NCI-H2171 treated with DMSO at 0.1 percent for 48 hours (cell line): ENCODE data around the gene OSBP2.

ENCODE experiments used
- DNase-seq: peaks from one replicate; lab custom pipeline; 2025; lab: John Stamatoyannopoulos, UW

Gene OSBP2, protein sequence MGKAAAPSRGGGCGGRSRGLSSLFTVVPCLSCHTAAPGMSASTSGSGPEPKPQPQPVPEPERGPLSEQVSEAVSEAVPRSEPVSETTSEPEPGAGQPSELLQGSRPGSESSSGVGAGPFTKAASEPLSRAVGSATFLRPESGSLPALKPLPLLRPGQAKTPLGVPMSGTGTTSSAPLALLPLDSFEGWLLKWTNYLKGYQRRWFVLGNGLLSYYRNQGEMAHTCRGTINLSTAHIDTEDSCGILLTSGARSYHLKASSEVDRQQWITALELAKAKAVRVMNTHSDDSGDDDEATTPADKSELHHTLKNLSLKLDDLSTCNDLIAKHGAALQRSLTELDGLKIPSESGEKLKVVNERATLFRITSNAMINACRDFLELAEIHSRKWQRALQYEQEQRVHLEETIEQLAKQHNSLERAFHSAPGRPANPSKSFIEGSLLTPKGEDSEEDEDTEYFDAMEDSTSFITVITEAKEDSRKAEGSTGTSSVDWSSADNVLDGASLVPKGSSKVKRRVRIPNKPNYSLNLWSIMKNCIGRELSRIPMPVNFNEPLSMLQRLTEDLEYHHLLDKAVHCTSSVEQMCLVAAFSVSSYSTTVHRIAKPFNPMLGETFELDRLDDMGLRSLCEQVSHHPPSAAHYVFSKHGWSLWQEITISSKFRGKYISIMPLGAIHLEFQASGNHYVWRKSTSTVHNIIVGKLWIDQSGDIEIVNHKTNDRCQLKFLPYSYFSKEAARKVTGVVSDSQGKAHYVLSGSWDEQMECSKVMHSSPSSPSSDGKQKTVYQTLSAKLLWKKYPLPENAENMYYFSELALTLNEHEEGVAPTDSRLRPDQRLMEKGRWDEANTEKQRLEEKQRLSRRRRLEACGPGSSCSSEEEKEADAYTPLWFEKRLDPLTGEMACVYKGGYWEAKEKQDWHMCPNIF

DNA sequence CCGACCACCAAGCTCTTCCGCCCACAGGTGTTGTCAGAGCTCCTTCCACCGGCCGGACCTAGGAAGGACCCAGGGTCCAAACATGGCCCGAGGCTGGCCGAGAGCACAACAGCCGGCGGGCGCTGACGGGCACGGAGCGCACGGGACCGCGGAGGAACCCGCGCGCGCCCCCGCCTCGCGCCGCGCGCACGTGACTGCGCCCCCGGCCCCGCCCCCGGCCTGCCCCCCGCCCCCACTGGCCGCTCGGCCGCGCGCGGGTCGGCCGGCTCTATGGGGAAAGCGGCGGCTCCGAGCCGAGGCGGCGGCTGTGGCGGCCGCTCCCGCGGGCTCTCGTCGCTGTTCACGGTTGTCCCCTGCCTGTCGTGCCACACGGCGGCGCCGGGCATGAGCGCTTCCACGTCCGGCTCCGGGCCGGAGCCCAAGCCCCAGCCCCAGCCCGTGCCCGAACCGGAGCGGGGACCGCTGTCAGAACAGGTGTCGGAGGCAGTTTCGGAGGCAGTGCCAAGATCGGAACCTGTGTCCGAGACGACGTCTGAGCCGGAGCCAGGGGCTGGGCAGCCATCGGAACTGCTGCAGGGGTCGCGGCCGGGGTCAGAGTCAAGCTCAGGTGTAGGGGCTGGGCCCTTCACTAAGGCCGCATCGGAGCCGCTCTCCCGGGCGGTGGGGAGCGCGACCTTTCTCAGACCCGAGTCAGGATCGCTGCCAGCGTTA lies at the start of gene OSBP2:
Gene OSBP2 (plus strand): TSS at position 235 of the 711 bp plus-strand sequence. CDS start 36 bp downstream, at position 271.
- peak; percentile 29 for DNase-seq

DNA sequence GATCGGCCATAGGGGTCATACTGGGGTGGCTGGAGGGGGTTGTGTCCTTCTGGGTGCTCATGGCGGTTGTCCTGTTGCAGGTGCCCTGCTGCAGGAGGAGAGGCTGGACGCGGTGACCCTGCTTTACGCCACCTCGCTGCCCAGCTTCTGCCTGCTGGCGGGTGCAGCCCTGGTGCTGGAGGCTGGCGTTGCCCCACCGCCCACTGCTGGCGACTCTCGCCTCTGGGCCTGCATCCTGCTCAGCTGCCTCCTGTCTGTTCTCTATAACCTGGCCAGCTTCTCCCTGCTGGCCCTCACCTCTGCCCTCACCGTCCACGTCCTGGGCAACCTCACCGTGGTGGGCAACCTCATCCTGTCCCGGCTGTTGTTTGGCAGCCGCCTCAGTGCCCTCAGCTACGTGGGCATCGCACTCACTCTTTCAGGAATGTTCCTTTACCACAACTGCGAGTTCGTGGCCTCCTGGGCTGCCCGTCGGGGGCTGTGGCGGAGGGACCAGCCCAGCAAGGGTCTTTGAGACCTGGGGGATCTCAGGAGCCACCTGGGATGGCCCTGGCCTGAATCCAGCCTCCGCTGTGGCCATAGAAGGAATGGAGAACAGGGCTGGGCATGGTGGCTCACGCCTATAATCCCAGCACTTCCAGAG lies 48.0 kb upstream of the OSBP2 start:
- DNase-seq, result no peak

DNA sequence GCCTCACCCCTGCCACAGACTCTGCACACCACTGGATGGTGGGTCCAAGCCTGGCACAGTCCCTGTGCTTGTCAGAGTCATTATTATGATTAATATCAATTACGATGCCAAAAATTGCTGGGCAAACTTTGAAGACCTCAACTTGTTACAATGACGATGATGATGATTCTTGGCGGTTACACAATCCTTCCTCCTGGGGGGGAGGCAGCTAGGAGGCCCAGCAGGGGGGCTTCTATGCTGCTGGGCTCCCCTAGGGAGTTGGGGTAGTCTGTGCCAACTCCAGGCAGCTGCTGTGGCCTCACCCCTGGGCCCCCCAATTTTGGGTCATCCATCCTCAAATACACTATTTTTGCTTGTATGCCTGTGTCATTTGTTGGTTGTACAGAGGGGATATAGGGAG lies 47.1 kb upstream of the OSBP2 start:
- DNase-seq, result no peak

DNA sequence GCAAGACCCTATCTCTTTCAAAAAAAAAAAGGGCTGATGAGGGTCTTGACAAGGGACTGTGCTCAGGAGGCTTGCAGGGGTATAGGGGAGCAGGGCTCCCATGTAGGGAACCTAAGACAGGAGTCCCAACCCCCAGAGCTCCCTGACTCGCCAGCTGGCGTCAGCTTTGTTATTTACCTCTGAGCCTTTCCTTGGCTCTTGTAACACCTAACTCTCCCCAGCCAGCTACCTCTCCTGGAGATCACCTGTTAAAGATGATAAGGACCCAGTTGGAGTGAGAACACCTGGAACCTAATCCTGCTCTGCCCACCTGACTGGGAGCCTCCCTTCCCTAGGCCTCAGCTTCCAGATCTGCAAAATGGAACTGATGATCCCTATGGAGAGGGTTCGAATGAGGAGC lies 45.8 kb upstream of the OSBP2 start:
- peak; percentile 11 for DNase-seq

DNA sequence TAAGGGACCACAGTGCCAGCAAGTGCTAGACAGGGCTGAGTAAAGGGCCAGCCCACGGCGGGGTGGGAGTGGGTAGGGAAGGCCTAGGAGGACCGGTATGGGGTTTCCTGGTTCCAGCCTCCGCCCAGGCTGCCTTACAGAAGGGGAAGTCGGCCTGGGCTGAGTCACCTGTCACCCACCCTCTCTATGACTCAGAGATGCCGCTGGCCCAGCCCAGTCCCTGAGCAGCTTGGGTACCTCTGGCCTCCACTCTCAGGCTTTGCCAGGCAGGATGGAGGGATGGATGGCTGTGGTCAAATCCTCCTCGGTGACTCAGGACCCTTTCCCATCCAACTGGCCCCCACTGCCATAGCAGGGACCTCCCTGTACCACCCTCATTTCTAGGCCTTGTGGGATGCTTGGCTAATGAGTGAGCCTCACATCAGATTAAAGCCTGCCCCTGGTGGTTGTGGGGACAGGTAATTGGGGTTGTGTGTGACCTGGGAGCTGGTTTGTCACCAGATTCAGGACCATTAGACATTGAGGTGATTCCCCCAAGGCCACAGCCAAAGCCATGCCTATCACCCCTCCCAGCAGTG lies 45.2 kb upstream of the OSBP2 start:
- no peak for DNase-seq

DNA sequence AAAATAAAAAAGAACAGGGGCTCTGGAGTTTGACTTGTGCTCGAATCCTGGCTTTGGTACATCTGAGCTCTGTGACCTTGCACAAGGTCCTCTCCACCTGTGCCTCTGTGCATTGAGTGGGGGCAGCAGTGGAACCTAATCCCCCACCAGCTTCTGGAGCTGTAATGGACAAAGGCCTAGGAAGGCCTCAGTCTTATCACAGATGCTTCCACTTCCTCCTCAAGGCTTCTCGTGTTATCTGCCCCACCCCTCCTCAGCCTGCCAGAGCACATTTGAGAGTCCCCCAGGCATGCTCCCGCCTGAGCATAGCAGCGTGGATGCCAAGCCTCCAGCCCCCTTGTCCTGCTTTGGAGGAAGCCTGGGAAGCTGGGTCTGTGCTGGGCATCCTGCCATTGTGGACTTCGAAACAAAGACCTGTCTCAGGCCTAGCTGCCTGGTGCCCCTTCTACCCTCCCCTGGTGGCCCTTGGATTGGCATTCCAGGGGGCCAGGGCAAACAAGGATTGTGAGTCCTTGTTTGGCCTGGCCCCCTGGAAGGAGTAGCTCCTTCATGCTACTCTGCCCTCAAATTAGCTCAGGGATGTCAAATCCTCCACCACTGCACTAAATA lies 44.1 kb upstream of the OSBP2 start:
- no peak for DNase-seq

DNA sequence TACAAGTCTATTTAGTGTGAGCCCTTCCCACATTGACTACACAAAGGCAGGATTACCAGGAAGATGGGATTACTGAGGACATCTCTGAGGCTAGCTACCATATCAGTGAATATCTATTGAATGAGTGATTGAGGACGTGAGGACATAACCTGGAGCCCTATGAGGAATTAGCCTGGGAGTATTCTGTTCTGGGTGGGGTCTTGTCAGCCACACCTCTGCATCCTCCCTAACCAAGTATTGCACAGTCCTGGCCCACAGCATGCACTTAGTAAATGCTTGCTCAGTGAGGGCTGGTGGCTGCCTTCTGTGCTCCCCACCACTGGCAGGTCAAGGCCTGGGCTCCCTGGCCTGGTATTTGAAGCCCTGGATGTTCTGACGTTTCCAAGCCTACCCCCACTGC lies 41.8 kb upstream of the OSBP2 start:
- no peak for DNase-seq

DNA sequence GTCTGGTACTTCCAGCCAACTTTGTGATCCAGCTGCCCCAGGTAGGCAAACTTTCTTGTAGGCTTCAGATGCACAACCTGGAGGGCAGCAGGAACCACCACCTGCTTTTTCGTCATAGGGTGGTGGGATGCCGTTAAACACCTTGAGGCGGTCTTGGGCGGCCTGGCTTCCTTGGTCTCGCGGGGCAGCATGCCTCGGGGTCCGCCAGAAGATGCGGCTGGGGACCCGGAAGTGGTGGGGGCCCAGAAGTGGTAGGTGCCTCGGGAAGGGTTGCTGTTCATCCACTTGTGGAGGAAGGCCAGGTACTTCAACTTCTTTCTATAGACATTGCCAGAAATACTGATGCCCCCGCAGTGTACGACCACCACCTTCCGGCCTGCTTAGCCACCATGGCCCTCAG lies 40.3 kb upstream of the OSBP2 start:
- no peak for DNase-seq

DNA sequence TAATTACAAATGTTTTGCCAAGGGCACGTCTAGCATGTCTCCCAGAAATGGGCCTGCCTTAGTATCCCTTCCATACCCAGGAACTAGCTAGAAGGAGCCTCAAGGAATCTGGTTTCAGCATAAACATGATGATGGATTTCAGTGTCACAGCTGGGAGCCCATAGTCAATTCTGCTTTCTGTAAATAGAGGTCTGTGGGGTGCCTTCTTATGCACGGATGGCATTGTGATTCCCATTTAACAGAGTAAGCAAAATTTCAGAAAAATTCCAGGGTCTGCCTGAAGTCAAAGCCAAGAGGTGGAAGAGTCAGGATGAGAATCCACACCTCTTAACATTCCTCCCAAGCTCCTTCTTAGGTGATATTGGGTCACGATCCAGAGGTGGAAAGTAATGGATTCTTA lies 39.1 kb upstream of the OSBP2 start:
- DNase-seq, result no peak

DNA sequence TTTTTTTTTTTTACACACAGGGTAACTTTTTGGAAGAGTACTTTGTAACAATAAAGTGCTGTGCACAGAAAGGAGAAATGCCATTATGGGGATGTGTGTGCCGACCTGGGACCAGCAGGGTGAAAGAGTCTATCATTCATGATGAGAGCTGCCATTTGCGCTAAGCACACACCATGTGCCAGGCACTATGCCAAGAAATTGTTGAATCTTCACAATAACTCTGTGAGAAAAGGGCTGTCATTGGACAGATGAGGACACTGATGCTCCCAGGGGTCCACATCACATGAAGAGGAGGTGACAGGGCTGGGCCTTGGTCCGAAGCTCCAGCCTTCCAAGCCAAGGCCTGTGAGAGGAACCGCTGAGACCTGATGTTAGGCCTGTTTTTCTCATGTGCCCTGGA lies 32.6 kb upstream of the OSBP2 start:
- DNase-seq, result no peak

DNA sequence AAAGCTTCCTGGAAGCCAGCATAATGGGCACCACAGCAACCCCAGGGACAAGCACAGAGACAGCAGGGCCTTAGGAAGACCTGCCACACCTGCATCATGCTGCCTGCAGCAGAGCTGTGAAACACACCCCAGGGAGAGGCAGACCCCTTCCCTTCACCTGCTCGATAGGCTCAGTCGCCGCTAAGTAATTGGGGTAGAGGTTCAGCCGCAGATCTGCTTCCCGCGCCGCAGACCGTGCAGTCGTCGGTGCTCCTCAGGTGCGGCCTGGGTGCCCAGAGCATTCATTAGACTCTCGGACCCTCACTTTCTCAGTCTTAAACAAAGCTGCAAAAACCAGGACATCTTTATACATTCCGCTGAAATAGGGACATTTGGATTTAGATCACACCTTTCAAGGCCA lies 29.9 kb upstream of the OSBP2 start:
- DNase-seq, result no peak

DNA sequence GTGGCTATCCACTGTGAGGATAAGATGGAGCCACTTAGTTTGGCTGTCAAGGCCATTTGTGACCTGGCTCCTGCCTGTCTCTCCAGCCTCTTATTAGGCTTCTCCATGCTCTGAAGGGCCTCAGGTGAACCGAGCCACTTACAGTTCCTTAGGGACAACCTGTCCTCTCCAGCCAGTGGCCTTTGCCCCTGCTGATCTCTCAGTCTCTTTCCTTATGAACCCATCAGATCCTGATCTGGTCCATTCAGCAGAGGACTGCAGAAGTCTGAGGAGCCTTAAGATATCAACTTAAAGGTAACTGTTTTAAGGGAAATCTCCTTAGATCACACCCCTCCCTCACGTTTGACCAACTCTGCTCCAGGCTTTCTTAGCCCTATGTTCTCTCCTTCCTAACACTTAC lies 29.4 kb upstream of the OSBP2 start:
- no peak for DNase-seq

DNA sequence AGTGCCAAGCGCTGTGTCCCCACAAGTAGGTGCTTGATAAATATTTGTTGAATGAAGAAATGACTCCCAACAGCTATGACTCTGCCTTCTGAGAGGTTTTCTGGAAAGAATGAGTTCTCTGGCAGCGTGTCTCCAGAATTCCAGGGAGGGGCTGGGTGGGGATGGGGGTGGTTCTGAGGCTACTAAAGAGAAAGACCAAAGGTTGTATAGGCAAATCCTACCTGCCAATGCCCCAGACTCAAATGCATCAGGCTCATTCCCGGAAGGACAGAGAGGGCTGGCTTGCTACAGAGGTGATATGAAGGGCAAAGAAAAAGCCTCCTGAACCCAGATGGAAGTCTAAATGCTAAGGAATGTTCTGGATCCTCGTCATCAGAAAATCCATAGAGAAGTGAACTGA lies 28.9 kb upstream of the OSBP2 start:
- DNase-seq, result no peak

DNA sequence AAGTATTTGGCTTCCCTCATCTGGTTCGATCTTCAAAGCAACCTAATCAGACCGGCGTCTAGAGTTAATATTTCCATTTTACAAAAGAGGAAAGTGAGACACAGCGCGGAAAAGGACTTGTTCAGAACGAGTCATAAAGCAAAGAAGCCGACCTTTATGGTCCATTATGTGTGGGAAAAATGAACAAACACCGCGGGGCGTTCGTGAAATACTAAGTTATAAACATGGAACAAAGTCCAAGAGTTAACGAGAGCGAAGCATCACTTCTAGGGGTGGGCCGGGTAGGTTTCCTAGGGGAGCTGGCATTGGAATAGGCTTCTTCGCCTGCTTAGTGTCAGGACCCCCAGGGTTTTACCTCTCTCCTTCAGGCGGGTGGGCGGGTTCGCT lies 27.6 kb upstream of the OSBP2 start:
- peak; percentile 14 for DNase-seq

DNA sequence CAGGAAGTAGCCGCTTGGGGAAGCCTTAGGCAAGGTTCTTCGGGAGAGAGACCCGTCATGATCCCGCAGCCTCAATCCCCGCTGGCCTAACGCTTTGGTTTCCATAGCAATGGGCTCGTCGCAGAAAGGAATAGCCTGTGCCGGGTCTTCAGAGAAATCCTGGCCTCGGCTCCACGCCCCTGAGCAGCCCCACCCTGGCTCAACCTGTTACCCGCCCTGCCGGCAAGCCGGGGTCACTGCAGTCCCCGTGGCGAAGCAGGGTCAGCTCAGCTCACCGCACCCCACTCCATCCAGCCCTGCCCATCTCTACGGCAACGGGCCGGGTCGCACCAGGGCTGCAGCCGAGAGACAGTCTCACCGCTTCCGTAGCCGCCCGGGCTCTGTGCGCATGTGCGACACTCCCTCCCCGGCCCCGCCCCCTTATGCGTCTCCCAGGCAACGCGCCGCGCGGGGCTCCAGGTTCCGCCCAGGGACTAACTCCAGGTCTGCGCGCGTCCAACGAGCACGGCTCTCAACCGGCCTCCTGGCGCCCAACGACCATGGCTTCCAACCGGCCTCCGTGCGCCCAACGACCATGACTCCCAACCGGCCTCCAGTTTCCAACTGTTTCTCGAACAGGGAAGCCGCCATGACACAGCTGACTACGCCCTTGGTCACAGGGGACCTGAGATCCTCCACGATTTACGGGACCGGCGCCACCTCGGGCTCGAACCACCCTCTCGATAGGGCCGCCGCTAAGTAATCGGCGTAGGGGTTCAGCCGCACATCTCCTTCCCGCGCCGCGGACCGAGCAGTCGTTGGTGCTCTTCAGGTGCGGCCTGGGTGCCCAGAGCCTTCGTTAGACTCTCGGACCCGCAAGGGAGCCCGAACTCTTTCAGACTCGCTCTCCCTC lies 26.9 kb upstream of the OSBP2 start, which contains the start of gene DUSP18:
Gene DUSP18 (minus strand): TSS at position 382 of the 892 bp plus-strand sequence. CDS start 3,872 bp downstream, outside the sequence.
- DNase-seq, result peak; percentile 86

DNA sequence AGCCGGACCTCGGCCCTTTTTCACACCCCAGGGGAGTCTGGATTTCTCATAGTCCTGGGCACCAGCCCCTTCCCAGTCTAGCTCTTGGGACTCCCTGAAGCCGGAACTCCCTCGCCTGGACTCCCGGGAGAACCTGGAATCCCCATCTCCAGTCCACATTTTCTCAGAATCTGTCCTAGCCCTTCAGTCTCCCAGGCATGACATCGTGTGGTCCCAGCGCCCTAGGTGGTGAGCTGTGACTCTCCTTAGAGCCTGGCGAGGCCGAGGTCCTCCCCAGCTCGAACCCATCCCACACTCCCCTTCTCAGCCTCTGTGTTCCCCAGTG lies 26.3 kb upstream of the OSBP2 start:
- no peak for DNase-seq

DNA sequence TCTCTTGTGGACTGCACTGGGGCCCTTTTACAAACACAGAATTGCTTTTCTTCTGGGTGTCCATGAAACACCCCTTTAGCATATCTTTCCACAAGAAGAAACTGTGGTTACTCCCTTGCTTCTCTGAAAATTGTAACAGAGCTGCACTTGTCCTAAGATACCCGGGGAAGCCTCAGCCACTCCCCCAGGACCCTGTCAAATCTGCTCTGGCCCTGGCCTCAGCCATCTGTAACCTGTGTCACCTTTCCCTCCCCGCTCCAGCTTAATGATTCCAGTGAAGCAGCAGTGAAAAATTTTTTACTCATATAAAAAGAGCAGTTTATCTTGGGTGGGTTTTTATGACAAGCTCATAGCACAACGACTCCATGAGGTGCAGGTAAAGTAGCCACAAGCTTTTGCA lies 23.6 kb upstream of the OSBP2 start:
- DNase-seq, result no peak

DNA sequence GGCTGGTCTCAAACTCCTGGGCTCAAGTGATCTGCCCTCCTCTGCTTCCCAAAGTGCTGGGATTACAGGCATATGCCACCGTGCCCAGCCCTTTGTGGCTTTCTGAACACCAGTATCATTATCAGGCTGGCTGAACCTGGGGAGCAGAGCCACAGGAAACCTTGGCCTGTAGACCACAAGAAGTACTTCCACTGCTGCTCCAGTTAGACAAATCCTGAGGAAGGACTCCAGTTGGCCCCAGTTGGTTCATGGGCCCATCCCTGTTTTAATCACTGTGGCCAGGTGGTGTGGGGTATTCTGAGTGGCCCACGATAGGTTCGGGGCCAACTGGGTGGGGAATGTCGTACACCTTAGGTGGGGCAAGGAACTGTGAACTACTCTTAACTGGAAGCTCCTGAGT lies 21.5 kb upstream of the OSBP2 start:
- no peak for DNase-seq

DNA sequence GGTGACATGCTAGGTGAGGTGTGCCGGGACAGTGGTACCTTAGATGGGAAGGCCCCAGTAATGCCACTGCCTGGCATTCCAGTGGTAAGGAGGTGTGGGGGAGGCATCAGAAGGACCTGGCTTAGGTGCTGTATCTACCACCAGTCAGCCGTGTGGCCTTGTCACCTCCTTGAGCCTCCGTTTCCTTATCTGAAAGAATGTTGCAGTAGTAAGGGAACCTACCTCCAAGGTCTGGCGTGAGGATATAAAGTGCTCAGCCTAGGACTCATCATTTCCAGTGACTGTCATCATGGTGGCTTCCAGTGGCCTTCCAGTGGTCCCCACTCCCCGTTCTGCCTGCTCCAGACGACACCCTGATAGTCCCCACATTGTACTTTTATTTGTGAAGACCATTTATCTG lies 20.2 kb upstream of the OSBP2 start:
- no peak for DNase-seq

DNA sequence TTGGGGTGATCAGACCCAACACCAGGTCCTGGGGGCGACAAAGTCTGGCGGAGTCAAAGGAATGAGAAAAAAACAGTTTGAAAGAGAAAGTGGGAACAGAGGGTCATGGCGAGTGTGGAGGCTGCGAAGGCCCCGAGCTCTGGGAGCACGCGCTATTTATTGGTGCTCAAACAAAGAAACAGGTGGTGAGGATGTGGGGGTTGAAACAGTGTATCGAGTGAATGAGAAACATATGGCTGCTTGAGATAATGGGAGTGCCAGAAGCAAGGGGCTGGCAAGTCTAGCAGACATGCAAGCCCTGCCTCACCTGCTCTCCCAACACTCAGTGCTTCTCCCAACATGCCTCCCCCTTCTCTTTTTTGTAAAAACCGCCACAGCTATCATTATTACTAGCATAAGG lies 19.2 kb upstream of the OSBP2 start:
- DNase-seq, result peak; percentile 98
